Measurements from ENCODE around the gene NELL1. TPM values are rescaled to one million over a fixed set of nuclear protein-coding genes. Genes with fewer than 3 reads are reported as not detected.

The NELL1 gene
- total RNA-seq, 3 donors from 2014 or later (not counting 1 experiment from before 2014, with no cell fraction given): not detected

- H3K4me3 Mint-ChIP-seq: no peak overlapping the region
- ATAC-seq (no peak), DNase-seq (no peak)
- peaks cover 13 to 17% of the 10 kb centered on the region in 2 donors for H3K9me3 Mint-ChIP-seq
- Histone ChIP-seq H3K36me3 (ENCODE audit: control insufficient read depth, insufficient read depth, low read length) (no peaks in the 10 kb centered on the region), H3K27me3 (ENCODE audit: control insufficient read depth, insufficient read depth, low read length) (no peaks in the 10 kb centered on the region), H3K9me3 (ENCODE audit: control insufficient read depth, insufficient read depth, low read length) (no peaks in the 10 kb centered on the region), H3K27ac (ENCODE audit: low read length) (no peak overlapping the region), H3K4me1 (ENCODE audit: control insufficient read depth, insufficient read depth, low read length) (no peaks in the 10 kb centered on the region), H3K4me3 (ENCODE audit: low read length) (no peak overlapping the region)
- 27% methylated on average over 3 of the region's 4 CpGs for WGBS (ENCODE audit: insufficient coverage)
- H3K4me1 Mint-ChIP-seq: no peaks in the 10 kb centered on the region
- intact Hi-C loops (cut with micrococcal nuclease): no loop called here
- no peaks in the 10 kb centered on the region for H3K36me3 Mint-ChIP-seq
- no peak overlapping the region for H3K27ac Mint-ChIP-seq
- TF ChIP-seq CTCF (IDR thresholded peaks at IDR 0.05): no peak
- no peaks in the 10 kb centered on the region for H3K27me3 Mint-ChIP-seq (ENCODE audit: low read depth in 2 of 2)
Measured at GRCh38 chr11:21564833-21565682, 895.7 kb downstream of the NELL1 start.

GRCh38 chr11:21566521-21567117, 897.2 kb downstream of the NELL1 start:
- H3K27me3 ChIP-seq (ENCODE audit: control insufficient read depth, insufficient read depth, low read length): no peaks in the 10 kb centered on the region
- ATAC-seq: no peak
- no peaks in the 10 kb centered on the region for H3K4me1 ChIP-seq (ENCODE audit: control insufficient read depth, insufficient read depth, low read length)
- 65% methylated on average over 1 of the region's 2 CpGs for WGBS (ENCODE audit: insufficient coverage)
- Mint-ChIP-seq H3K4me1 (no peaks in the 10 kb centered on the region), H3K9me3 (peaks cover 9 to 12% of the 10 kb centered on the region in 2 donors), H3K27ac (no peak overlapping the region), H3K4me3 (no peak overlapping the region), H3K27me3 (ENCODE audit: low read depth in 2 of 2) (no peaks in the 10 kb centered on the region), H3K36me3 (no peaks in the 10 kb centered on the region)
- H3K4me3 ChIP-seq (ENCODE audit: low read length): no peak overlapping the region
- H3K27ac ChIP-seq (ENCODE audit: low read length): no peak overlapping the region
- no peaks in the 10 kb centered on the region for H3K36me3 ChIP-seq (ENCODE audit: control insufficient read depth, insufficient read depth, low read length)
- intact Hi-C loops (cut with micrococcal nuclease): no loop called here
- H3K9me3 ChIP-seq (ENCODE audit: control insufficient read depth, insufficient read depth, low read length): no peaks in the 10 kb centered on the region
- TF ChIP-seq CTCF (IDR thresholded peaks at IDR 0.05): no peak
- DNase-seq: no peak

GRCh38 chr11:21567645-21568290, 898.4 kb downstream of the NELL1 start:
- Mint-ChIP-seq H3K36me3 (no peaks in the 10 kb centered on the region), H3K27me3 (ENCODE audit: low read depth in 2 of 2) (no peaks in the 10 kb centered on the region), H3K27ac (no peak overlapping the region), H3K4me1 (no peaks in the 10 kb centered on the region), H3K4me3 (no peak overlapping the region), H3K9me3 (peaks cover 9 to 12% of the 10 kb centered on the region in 2 donors)
- 81% methylated on average over 2 of the region's 3 CpGs for WGBS (ENCODE audit: insufficient coverage)
- Histone ChIP-seq H3K27me3 (ENCODE audit: control insufficient read depth, insufficient read depth, low read length) (no peaks in the 10 kb centered on the region), H3K4me3 (ENCODE audit: low read length) (no peak overlapping the region), H3K4me1 (ENCODE audit: control insufficient read depth, insufficient read depth, low read length) (no peaks in the 10 kb centered on the region), H3K36me3 (ENCODE audit: control insufficient read depth, insufficient read depth, low read length) (no peaks in the 10 kb centered on the region), H3K27ac (ENCODE audit: low read length) (no peak overlapping the region), H3K9me3 (ENCODE audit: control insufficient read depth, insufficient read depth, low read length) (no peaks in the 10 kb centered on the region)
- no peak for ATAC-seq
- no peak for TF ChIP-seq CTCF (IDR thresholded peaks at IDR 0.05)
- no peak for DNase-seq
- intact Hi-C loops (cut with micrococcal nuclease): no loop called here

All from natural killer cell (primary cell).